Erythroblast (primary cell): Measurements from ENCODE around the gene SARS1.

ENCODE experiments used
- GATA1 ChIP-seq: IDR thresholded peaks from 2 replicates; pipeline ENCODE4 v1.6.1; 2011; ENCODE audit warnings: low read depth, mild to moderate bottlenecking, control low read depth, low read length, moderate library complexity
- POLR2A ChIP-seq: IDR thresholded peaks from 2 replicates; pipeline ENCODE4 v1.6.1; 2011; ENCODE audit warnings: mild to moderate bottlenecking, low read length

DNA sequence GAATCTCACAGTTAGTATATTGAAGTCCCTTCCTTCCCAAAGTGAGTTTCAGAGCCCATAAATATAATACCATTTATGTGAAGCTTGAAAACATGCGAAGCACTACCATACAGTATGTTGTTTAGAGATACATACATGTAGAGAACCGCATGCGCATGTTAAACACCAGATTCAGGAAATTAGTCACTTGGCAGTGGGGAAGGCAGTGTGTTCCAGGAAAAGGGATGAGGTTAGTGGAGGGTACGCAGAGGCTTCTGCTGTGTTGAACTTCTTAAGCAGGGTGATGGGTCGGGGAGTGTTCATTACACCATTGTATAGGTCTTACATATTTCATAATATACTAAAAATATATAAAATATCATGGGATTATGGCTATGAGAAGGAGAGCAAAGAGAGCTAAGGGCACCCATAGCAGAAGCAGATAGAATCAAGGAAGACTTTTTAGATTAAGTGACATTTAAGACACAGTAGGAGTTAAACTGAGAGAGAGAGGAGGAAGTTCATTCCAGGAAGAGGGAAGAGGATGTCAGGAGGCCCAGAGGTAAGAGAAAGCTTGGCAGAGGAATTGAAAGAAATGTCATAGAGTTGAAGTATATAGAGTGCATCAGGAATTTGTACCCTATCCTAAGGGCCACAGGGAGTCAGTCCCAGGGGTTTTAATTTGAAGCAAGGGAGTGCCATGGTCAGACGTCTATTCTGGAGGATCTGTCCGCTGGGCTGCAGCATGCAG, 43.5 kb upstream of the SARS1 start:
- no peak for TF ChIP-seq POLR2A
- no peak for TF ChIP-seq GATA1
